ENCODE data around the gene FEM1A. TPM values are rescaled to one million over a fixed set of nuclear protein-coding genes. Genes with fewer than 3 reads are reported as not detected.

Gene FEM1A, protein sequence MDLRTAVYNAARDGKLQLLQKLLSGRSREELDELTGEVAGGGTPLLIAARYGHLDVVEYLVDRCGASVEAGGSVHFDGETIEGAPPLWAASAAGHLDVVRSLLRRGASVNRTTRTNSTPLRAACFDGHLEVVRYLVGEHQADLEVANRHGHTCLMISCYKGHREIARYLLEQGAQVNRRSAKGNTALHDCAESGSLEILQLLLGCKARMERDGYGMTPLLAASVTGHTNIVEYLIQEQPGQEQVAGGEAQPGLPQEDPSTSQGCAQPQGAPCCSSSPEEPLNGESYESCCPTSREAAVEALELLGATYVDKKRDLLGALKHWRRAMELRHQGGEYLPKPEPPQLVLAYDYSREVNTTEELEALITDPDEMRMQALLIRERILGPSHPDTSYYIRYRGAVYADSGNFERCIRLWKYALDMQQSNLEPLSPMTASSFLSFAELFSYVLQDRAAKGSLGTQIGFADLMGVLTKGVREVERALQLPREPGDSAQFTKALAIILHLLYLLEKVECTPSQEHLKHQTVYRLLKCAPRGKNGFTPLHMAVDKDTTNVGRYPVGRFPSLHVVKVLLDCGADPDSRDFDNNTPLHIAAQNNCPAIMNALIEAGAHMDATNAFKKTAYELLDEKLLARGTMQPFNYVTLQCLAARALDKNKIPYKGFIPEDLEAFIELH
- 5.2 to 6.3 TPM (median 5.7 TPM) in 5 replicates for total RNA-seq (2022; extraction: Qiagen RNA extraction)

DNA sequence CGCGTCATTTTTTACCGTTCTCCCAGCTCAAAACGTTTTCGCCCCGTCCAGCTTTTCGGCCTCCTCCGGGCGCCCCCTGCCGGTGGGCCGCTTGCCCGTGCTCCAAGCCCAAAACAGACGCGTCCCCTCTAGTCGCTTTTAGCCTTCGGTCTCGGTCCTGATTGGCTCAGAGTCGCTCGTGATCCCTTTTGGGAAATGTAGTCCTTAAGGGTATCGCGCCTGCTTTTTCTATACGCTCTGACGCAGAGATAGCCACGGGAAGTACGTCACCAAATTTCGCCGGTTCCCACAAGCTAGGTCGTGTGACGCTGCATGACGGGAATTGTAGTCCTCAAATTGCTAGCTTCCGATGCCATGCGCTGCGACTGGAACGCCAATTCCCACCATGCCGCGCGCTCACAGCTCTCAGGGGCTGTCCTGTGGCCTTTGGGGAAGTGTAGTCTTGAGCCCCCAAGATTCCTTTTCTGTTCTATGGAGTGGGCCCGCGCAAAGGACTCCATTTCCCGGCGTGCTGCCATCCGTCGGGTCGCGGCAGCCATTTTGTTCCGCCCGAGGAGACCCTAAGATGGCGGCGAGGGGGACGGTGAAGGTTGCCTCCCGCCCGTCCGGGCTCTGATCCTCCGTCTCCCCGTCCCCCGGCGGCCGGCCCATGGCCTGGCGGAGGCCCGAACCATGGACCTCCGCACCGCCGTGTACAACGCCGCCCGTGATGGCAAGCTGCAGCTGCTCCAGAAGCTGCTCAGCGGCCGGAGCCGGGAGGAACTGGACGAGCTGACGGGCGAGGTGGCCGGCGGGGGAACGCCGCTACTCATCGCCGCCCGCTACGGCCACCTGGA, at the start of gene FEM1A:
Gene FEM1A (plus strand): TSS at position 552 of the 836 bp plus-strand sequence. CDS start 121 bp downstream, at position 673.

DNA sequence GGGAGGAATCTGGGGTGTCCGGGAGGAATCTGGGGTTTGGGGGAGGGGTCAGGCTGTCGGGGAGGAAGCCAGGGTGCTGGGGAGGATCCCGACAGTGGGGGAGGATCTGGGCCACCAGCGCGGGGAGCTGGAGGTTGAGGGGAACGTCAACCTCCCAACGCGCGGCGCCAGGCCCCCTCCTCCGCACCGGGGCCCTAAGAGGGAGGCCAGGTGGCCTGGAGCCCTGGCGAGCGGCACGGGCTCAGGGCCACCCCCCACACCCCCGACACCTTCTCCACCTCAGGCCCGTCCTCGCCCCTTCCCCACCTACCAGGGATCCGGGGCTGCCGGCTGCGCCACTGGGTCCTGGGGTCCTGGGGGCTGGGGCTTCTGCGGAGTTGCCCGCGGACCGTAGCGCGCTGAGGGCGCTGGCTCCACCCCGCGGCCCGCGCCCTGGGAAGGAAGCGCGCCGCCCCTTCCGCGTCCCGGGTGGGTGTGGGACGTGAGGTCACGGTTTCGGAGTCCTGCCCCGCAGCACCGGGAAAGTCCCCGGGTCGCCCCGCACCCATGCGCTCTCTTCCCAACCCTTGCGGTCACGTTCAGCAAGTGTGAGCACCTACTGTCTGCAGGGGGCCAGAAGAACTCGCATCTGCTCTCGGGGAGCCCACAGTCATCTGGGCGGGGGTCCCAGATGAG, 39.9 kb downstream of the FEM1A start, which contains the start of gene TICAM1:
Gene TICAM1 (minus strand): TSS at position 409 of the 675 bp plus-strand sequence. CDS start 13,335 bp downstream, outside the sequence.

Other genes with a start within 250 kb of the FEM1A start
- 5.1 to 5.9 TPM (median 5.8 TPM) in 5 replicates for gene SEMA6B, start 232.1 kb upstream of the FEM1A start, total RNA-seq (2022; extraction: Qiagen RNA extraction)
- 2.9 to 4.0 TPM (median 3.9 TPM) in 5 replicates for gene TNFAIP8L1, start 152.2 kb upstream of the FEM1A start, total RNA-seq (2022; extraction: Qiagen RNA extraction)
- gene MYDGF, start 121.4 kb upstream of the FEM1A start, total RNA-seq (2022; extraction: Qiagen RNA extraction), result 108 to 143 TPM (median 136 TPM) in 5 replicates
- 55.3 to 63.7 TPM (median 59.3 TPM) in 5 replicates for gene DPP9, start 67.9 kb upstream of the FEM1A start, total RNA-seq (2022; extraction: Qiagen RNA extraction)
- 8.6 to 10.3 TPM (median 9.4 TPM) in 5 replicates for gene TICAM1, start 40.0 kb downstream of the FEM1A start, total RNA-seq (2022; extraction: Qiagen RNA extraction)
- 158 to 172 TPM (median 162 TPM) in 5 replicates for gene PLIN3, start 75.9 kb downstream of the FEM1A start, total RNA-seq (2022; extraction: Qiagen RNA extraction)
- not detected in 5 replicates for gene ARRDC5, start 111.2 kb downstream of the FEM1A start, total RNA-seq (2022; extraction: Qiagen RNA extraction)
- gene UHRF1, start 117.8 kb downstream of the FEM1A start, total RNA-seq (2022; extraction: Qiagen RNA extraction), result 41.2 to 50.6 TPM (median 43.5 TPM) in 5 replicates
- 7.5 to 9.6 TPM (median 8.6 TPM) in 5 replicates for gene KDM4B, start 177.4 kb downstream of the FEM1A start, total RNA-seq (2022; extraction: Qiagen RNA extraction)